ENCODE results near the gene LIX1L. TPM values are rescaled to one million over a fixed set of nuclear protein-coding genes. Genes with fewer than 3 reads are reported as not detected.

The LIX1L gene
- total and polyA plus RNA-seq, 2 of the 13 experiments (the other 11 are each of a cell fraction or from before 2014, with no cell fraction given), result 8.1 to 24.9 TPM

DNA sequence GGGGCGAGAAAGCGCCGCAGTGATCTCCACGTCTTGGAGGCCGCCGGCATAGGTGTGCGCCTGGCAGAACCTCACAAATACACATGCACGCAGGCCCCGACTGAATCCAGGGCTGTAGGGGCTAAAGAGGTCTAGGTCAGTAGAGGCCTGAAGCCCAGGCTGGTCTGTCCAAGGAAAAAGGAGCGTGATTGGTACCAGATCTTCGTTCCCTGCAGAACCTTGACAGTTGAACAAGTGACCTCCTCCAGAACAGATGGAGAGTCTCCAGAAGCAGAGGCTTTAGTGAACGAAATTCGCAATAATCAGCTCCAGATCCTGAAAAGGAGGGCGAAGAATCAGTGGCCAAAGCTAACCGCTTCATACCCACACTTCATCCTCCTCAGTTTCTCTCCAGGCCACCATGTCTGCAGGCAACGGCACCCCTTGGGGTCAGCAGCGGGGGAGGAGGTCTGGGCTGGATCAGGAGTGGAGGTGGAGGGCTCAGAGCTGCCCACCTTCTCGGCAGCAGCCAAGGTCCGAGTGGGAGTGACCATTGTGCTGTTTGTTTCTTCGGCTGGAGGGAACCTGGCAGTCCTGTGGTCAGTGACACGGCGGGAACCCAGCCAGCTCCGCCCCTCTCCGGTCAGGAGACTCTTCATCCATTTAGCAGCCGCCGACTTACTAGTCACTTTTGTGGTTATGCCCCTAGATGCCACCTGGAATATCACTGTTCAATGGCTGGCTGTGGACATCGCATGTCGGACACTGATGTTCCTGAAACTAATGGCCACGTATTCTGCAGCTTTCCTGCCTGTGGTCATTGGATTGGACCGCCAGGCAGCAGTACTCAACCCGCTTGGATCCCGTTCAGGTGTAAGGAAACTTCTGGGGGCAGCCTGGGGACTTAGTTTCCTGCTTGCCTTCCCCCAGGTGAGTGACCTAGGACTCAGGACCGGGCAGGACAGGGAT, 38.6 kb downstream of the LIX1L start (continued):
- TF ChIP-seq, protein P1, sequence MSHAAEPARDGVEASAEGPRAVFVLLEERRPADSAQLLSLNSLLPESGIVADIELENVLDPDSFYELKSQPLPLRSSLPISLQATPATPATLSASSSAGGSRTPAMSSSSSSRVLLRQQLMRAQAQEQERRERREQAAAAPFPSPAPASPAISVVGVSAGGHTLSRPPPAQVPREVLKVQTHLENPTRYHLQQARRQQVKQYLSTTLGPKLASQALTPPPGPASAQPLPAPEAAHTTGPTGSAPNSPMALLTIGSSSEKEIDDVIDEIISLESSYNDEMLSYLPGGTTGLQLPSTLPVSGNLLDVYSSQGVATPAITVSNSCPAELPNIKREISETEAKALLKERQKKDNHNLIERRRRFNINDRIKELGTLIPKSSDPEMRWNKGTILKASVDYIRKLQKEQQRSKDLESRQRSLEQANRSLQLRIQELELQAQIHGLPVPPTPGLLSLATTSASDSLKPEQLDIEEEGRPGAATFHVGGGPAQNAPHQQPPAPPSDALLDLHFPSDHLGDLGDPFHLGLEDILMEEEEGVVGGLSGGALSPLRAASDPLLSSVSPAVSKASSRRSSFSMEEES (CRISPR knock-in tag; IDR thresholded peaks at IDR 0.05), result no peak
- TF ChIP-seq NCOA2 (CRISPR knock-in tag; IDR thresholded peaks at IDR 0.05) (no peak), ZNF674 (CRISPR knock-in tag; IDR thresholded peaks at IDR 0.05; ENCODE audit: low read depth) (no peak), RAD51 (IDR thresholded peaks at IDR 0.05; ENCODE audit: borderline replicate concordance) (no peak), ZZZ3 (CRISPR knock-in tag; IDR thresholded peaks at IDR 0.05; ENCODE audit: borderline replicate concordance) (no peak), KDM4B (CRISPR knock-in tag; IDR thresholded peaks at IDR 0.05) (no peak), HNF4A (CRISPR knock-in tag; IDR thresholded peaks at IDR 0.05) (no peak), ZNF460 (CRISPR knock-in tag; IDR thresholded peaks at IDR 0.05; ENCODE audit: borderline replicate concordance) (no peak), CENPT (CRISPR knock-in tag; IDR thresholded peaks at IDR 0.05; ENCODE audit: low read depth) (0 out of 2 replicates have a peak, but pooled peaks have one; percentile 56), TCF7L2 (IDR thresholded peaks at IDR 0.05; ENCODE audit: low read depth, low read length) (no peak), ZNF564 (CRISPR knock-in tag; IDR thresholded peaks at IDR 0.05) (no peak), HNRNPLL (IDR thresholded peaks at IDR 0.05; ENCODE audit: low read depth, low read length, poor library complexity, severe bottlenecking) (no peak), ZNF672 (CRISPR knock-in tag; IDR thresholded peaks at IDR 0.05) (no peak)
- TF ChIP-seq, protein P2, sequence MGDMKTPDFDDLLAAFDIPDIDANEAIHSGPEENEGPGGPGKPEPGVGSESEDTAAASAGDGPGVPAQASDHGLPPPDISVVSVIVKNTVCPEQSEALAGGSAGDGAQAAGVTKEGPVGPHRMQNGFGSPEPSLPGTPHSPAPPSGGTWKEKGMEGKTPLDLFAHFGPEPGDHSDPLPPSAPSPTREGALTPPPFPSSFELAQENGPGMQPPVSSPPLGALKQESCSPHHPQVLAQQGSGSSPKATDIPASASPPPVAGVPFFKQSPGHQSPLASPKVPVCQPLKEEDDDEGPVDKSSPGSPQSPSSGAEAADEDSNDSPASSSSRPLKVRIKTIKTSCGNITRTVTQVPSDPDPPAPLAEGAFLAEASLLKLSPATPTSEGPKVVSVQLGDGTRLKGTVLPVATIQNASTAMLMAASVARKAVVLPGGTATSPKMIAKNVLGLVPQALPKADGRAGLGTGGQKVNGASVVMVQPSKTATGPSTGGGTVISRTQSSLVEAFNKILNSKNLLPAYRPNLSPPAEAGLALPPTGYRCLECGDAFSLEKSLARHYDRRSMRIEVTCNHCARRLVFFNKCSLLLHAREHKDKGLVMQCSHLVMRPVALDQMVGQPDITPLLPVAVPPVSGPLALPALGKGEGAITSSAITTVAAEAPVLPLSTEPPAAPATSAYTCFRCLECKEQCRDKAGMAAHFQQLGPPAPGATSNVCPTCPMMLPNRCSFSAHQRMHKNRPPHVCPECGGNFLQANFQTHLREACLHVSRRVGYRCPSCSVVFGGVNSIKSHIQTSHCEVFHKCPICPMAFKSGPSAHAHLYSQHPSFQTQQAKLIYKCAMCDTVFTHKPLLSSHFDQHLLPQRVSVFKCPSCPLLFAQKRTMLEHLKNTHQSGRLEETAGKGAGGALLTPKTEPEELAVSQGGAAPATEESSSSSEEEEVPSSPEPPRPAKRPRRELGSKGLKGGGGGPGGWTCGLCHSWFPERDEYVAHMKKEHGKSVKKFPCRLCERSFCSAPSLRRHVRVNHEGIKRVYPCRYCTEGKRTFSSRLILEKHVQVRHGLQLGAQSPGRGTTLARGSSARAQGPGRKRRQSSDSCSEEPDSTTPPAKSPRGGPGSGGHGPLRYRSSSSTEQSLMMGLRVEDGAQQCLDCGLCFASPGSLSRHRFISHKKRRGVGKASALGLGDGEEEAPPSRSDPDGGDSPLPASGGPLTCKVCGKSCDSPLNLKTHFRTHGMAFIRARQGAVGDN (CRISPR knock-in tag; IDR thresholded peaks at IDR 0.05), result peak; percentile 37; the same call in 1 of the 2 replicates
- TF ChIP-seq, protein P3, sequence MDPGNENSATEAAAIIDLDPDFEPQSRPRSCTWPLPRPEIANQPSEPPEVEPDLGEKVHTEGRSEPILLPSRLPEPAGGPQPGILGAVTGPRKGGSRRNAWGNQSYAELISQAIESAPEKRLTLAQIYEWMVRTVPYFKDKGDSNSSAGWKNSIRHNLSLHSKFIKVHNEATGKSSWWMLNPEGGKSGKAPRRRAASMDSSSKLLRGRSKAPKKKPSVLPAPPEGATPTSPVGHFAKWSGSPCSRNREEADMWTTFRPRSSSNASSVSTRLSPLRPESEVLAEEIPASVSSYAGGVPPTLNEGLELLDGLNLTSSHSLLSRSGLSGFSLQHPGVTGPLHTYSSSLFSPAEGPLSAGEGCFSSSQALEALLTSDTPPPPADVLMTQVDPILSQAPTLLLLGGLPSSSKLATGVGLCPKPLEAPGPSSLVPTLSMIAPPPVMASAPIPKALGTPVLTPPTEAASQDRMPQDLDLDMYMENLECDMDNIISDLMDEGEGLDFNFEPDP (CRISPR knock-in tag; conservative IDR thresholded peaks at IDR 0.05), result 0 out of 2 replicates have a peak, but pooled peaks have one; percentile 57
- TF ChIP-seq, protein P4, sequence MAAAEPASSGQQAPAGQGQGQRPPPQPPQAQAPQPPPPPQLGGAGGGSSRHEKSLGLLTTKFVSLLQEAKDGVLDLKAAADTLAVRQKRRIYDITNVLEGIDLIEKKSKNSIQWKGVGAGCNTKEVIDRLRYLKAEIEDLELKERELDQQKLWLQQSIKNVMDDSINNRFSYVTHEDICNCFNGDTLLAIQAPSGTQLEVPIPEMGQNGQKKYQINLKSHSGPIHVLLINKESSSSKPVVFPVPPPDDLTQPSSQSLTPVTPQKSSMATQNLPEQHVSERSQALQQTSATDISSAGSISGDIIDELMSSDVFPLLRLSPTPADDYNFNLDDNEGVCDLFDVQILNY (CRISPR knock-in tag; conservative IDR thresholded peaks at IDR 0.05), result 0 out of 2 replicates have a peak, but pooled peaks have one; percentile 36
- TF ChIP-seq, protein P5, sequence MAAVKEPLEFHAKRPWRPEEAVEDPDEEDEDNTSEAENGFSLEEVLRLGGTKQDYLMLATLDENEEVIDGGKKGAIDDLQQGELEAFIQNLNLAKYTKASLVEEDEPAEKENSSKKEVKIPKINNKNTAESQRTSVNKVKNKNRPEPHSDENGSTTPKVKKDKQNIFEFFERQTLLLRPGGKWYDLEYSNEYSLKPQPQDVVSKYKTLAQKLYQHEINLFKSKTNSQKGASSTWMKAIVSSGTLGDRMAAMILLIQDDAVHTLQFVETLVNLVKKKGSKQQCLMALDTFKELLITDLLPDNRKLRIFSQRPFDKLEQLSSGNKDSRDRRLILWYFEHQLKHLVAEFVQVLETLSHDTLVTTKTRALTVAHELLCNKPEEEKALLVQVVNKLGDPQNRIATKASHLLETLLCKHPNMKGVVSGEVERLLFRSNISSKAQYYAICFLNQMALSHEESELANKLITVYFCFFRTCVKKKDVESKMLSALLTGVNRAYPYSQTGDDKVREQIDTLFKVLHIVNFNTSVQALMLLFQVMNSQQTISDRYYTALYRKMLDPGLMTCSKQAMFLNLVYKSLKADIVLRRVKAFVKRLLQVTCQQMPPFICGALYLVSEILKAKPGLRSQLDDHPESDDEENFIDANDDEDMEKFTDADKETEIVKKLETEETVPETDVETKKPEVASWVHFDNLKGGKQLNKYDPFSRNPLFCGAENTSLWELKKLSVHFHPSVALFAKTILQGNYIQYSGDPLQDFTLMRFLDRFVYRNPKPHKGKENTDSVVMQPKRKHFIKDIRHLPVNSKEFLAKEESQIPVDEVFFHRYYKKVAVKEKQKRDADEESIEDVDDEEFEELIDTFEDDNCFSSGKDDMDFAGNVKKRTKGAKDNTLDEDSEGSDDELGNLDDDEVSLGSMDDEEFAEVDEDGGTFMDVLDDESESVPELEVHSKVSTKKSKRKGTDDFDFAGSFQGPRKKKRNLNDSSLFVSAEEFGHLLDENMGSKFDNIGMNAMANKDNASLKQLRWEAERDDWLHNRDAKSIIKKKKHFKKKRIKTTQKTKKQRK (IDR thresholded peaks at IDR 0.05; ENCODE audit: low read length), result no peak

Measured in HepG2 (cell line).